Neural progenitor cell (in vitro differentiated cells): ENCODE results near the gene DUSP2. TPM values are rescaled to one million over a fixed set of nuclear protein-coding genes. Genes with fewer than 3 reads are reported as not detected.

Experiments
- DNase-seq: peaks from one replicate; pipeline ENCODE4 v3.0.0-alpha.2; 2016; ENCODE audit warnings: low spot score
- H2AFZ ChIP-seq: fragments of 200-600 bp; sonication (generic); replicated peaks from 2 replicates; pipeline ENCODE4 v1.6.1; 2016; ENCODE audit warnings: antibody characterized with exemption
- H3F3A ChIP-seq: fragments of 200-600 bp; sonication (generic); 2 replicates; pipeline ENCODE4 v1.6.1; 2016; ENCODE audit warnings: antibody characterized with exemption, low read depth
- H3K27ac ChIP-seq: fragments of 200-600 bp; sonication (generic); 2 replicates; pipeline ENCODE4 v1.5.1; 2016; ENCODE audit warnings: mild to moderate bottlenecking
- H3K27me3 ChIP-seq: fragments of 200-600 bp; sonication (generic); 2 replicates; pipeline ENCODE4 v1.6.1; 2016; ENCODE audit warnings: mild to moderate bottlenecking, moderate library complexity
- H3K36me3 ChIP-seq: fragments of 200-600 bp; sonication (generic); 2 replicates; pipeline ENCODE4 v1.5.1; 2016
- H3K4me1 ChIP-seq: fragments of 200-600 bp; sonication (generic); 2 replicates; pipeline ENCODE4 v1.6.1; 2016; ENCODE audit warnings: mixed run types
- H3K4me2 ChIP-seq: fragments of 200-600 bp; sonication (generic); 2 replicates; pipeline ENCODE4 v1.6.1; 2016
- H3K4me3 ChIP-seq: fragments of 200-600 bp; sonication (generic); 2 replicates; pipeline ENCODE4 v1.5.1; 2016
- H3K79me2 ChIP-seq: fragments of 200-600 bp; sonication (generic); 2 replicates; pipeline ENCODE4 v1.6.1; 2016; ENCODE audit warnings: low read depth
- H3K9ac ChIP-seq: fragments of 200-600 bp; sonication (generic); 2 replicates; pipeline ENCODE4 v1.6.1; 2016
- H3K9me3 ChIP-seq: fragments of 200-600 bp; sonication (generic); 2 replicates; pipeline ENCODE4 v1.5.1; 2016; ENCODE audit warnings: low read depth
- H4K20me1 ChIP-seq: fragments of 200-600 bp; sonication (generic); 2 replicates; pipeline ENCODE4 v1.6.1; 2016; ENCODE audit warnings: low read depth
- H3K27ac Mint-ChIP-seq: 3 replicates; pipeline ENCODE4 v1.8.0; 2021; ENCODE audit warnings: mixed read lengths
- H3K27me3 Mint-ChIP-seq: 2 replicates; pipeline ENCODE4 v1.8.0; 2022; ENCODE audit warnings: low read depth, mild to moderate bottlenecking, inconsistent platforms, moderate library complexity, mixed read lengths; ENCODE audit not compliant: insufficient read depth
- H3K36me3 Mint-ChIP-seq: 3 replicates; pipeline ENCODE4 v1.8.0; 2021; ENCODE audit warnings: mixed read lengths
- H3K4me1 Mint-ChIP-seq: 3 replicates; pipeline ENCODE4 v1.8.0; 2021; ENCODE audit warnings: mixed read lengths
- H3K4me3 Mint-ChIP-seq: 3 replicates; pipeline ENCODE4 v1.8.0; 2021; ENCODE audit warnings: mild to moderate bottlenecking, moderate library complexity, mixed read lengths
- H3K9me3 Mint-ChIP-seq: 3 replicates; pipeline ENCODE4 v1.8.0; 2020; ENCODE audit warnings: mixed read lengths
- CTCF ChIP-seq: fragments of 200-600 bp; sonication (generic); IDR thresholded peaks from 2 replicates; pipeline ENCODE4 v1.5.1; 2017; ENCODE audit warnings: antibody characterized with exemption, mild to moderate bottlenecking
- EZH2 ChIP-seq: fragments of 200-600 bp; sonication (generic); IDR thresholded peaks from 2 replicates; pipeline ENCODE4 v1.6.1; 2017; ENCODE audit warnings: antibody characterized with exemption, mild to moderate bottlenecking, moderate library complexity
- EZH2phosphoT487 ChIP-seq: fragments of 200-600 bp; sonication (generic); IDR thresholded peaks from 2 replicates; pipeline ENCODE4 v1.6.1; 2017; ENCODE audit warnings: antibody characterized with exemption
- total RNA-seq: library from RNA; depleted of rRNA; stranded (reverse); fragments of >200 nt; gene quantifications from 2 replicates; pipeline ENCODE4 v1.2.3, GENCODE V29; 2015; ENCODE audit warnings: low replicate concordance

DUSP2 gene, protein sequence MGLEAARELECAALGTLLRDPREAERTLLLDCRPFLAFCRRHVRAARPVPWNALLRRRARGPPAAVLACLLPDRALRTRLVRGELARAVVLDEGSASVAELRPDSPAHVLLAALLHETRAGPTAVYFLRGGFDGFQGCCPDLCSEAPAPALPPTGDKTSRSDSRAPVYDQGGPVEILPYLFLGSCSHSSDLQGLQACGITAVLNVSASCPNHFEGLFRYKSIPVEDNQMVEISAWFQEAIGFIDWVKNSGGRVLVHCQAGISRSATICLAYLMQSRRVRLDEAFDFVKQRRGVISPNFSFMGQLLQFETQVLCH
- total RNA-seq: 2.3 TPM in 1 of 2 replicates, not detected in the other

GRCh38 chr2:96145036-96145847, at the start of gene DUSP2:
Gene DUSP2, minus strand, starts transcription at chr2:96145440. Its CDS starts 86 bp downstream, at chr2:96145354.
- Histone ChIP-seq H3K9ac (no peak within 1 kb of the TSS), H3K9me3 (no peaks in the 10 kb centered on the region), H4K20me1 (no peaks in the 10 kb centered on the region), H3K4me3 (peak within 1 kb of the TSS; percentile 41), H3K36me3 (no peaks in the 10 kb centered on the region), H3K27me3 (peaks cover 39% of the 10 kb centered on the region), H3K79me2 (no peaks in the 10 kb centered on the region), H3K4me1 (peaks cover 15% of the 10 kb centered on the region), H2AFZ (peak within 1 kb of the TSS; percentile 85), H3K27ac (no peak within 1 kb of the TSS), H3F3A (no peaks in the 10 kb centered on the region), H3K4me2 (peak within 1 kb of the TSS; percentile 70)
- DNase-seq: peak; percentile 81
- Mint-ChIP-seq H3K36me3 (no peaks in the 10 kb centered on the region), H3K27ac (no peak within 1 kb of the TSS), H3K9me3 (no peaks in the 10 kb centered on the region), H3K4me3 (peak within 1 kb of the TSS; percentile 80), H3K27me3 (peaks cover 19% of the 10 kb centered on the region), H3K4me1 (peaks cover 18% of the 10 kb centered on the region)
- peak; percentile 72 for TF ChIP-seq EZH2
- no peak for TF ChIP-seq EZH2phosphoT487
- TF ChIP-seq CTCF: no peak

- peaks cover 34% of the 10 kb centered on the region for H3K36me3 Mint-ChIP-seq
- no peak overlapping the region for H3K27ac ChIP-seq
- no peaks in the 10 kb centered on the region for H3K9me3 Mint-ChIP-seq
- DNase-seq: no peak
- peaks cover 23% of the 10 kb centered on the region for H3K36me3 ChIP-seq
- H3K9ac ChIP-seq: no peak overlapping the region
- no peak overlapping the region for H3K4me3 ChIP-seq
- H3K27me3 Mint-ChIP-seq: peaks cover 4% of the 10 kb centered on the region
- peaks cover 39% of the 10 kb centered on the region for H3K79me2 ChIP-seq
- no peak overlapping the region for H3K4me2 ChIP-seq
- H2AFZ ChIP-seq: no peak overlapping the region
- no peaks in the 10 kb centered on the region for H3K9me3 ChIP-seq
- no peaks in the 10 kb centered on the region for H3K27me3 ChIP-seq
- no peak overlapping the region for H3K27ac Mint-ChIP-seq
- H3K4me3 Mint-ChIP-seq: no peak overlapping the region
- no peaks in the 10 kb centered on the region for H3K4me1 ChIP-seq
- H4K20me1 ChIP-seq: peaks cover 30% of the 10 kb centered on the region
- H3F3A ChIP-seq: no peaks in the 10 kb centered on the region
- H3K4me1 Mint-ChIP-seq: no peaks in the 10 kb centered on the region
- TF ChIP-seq CTCF (no peak), EZH2 (no peak), EZH2phosphoT487 (no peak)
Observed at GRCh38 chr2:96191937-96192670, 46.9 kb upstream of the DUSP2 start.

DNA sequence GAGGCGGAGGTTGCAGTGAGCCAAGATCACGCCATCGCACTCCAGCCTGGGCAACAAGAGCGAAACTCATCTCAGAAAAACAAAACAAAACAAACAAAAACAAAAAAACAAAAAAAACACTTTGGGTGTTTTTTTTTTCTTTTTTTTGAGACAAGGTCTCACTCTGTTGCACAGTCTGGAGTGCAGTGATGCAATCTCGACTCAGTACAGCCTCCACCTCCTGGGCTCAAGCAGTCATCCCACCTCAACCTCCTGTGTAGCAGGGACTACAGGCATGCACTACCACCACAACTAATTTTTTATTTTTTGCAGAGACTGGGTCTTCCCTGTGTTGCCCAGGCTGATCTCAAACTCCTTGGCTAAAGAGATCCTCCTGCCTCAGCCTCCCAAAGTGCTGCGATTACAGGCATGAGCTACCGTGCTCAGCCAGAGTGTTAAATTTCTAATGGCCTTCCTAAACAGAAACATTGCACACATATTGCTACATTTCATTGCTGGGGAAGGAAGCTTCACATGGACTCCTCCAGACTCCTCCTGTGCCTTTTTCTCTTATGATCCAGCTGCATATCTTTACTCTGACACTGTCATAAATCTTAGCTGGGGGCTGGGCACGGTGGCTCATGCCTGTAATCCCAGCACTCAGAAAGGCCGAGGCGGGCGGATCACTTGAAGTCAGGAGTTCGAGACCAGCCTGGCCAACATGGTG, 43.7 kb upstream of the DUSP2 start:
- Histone ChIP-seq H4K20me1 (no peaks in the 10 kb centered on the region), H3K4me1 (no peaks in the 10 kb centered on the region), H3K4me2 (no peak overlapping the region), H3K79me2 (peaks cover 7% of the 10 kb centered on the region), H3K4me3 (no peak overlapping the region), H3K27me3 (no peaks in the 10 kb centered on the region), H3F3A (peaks cover 13% of the 10 kb centered on the region), H3K27ac (no peak overlapping the region), H3K9ac (no peak overlapping the region), H3K36me3 (peaks cover 24% of the 10 kb centered on the region), H2AFZ (no peak overlapping the region), H3K9me3 (no peaks in the 10 kb centered on the region)
- TF ChIP-seq EZH2phosphoT487: no peak
- TF ChIP-seq CTCF: no peak
- no peak for TF ChIP-seq EZH2
- DNase-seq: no peak
- H3K27me3 Mint-ChIP-seq: peaks cover 2% of the 10 kb centered on the region
- peaks cover 38% of the 10 kb centered on the region for H3K36me3 Mint-ChIP-seq
- no peak overlapping the region for H3K4me3 Mint-ChIP-seq
- H3K9me3 Mint-ChIP-seq: no peaks in the 10 kb centered on the region
- no peaks in the 10 kb centered on the region for H3K4me1 Mint-ChIP-seq
- no peak overlapping the region for H3K27ac Mint-ChIP-seq
